Suprapubic skin (tissue), 4 donors: ENCODE data around the gene EP400. TPM values are rescaled to one million over a fixed set of nuclear protein-coding genes. Genes with fewer than 3 reads are reported as not detected.

Experiments used
- DNase-seq, 2 donors: peaks; one replicate each; pipeline ENCODE4 v3.0.0-alpha.2; 2019; ENCODE audit warnings: low spot score in 2 of 2
- H3K27ac ChIP-seq: fragments of 200-600 bp; sonication (generic); one replicate; pipeline ENCODE4 v1.5.1; 2019
- H3K27me3 ChIP-seq: fragments of 200-600 bp; sonication (generic); one replicate; pipeline ENCODE4 v1.5.1; 2019
- H3K36me3 ChIP-seq: fragments of 200-600 bp; sonication (generic); one replicate; pipeline ENCODE4 v1.5.1; 2019
- H3K4me1 ChIP-seq: fragments of 200-600 bp; sonication (generic); one replicate; pipeline ENCODE4 v1.5.1; 2019
- H3K4me3 ChIP-seq: fragments of 200-600 bp; sonication (generic); one replicate; pipeline ENCODE4 v1.5.1; 2019; ENCODE audit warnings: mild to moderate bottlenecking
- H3K9me3 ChIP-seq: fragments of 200-600 bp; sonication (generic); one replicate; pipeline ENCODE4 v1.5.1; 2019
- EP300 ChIP-seq: sonication (generic); formaldehyde crosslinking; IDR thresholded peaks from one replicate; pipeline ENCODE4 v1.6.1; 2017; ENCODE audit warnings: antibody characterized with exemption
- POLR2A ChIP-seq, 2 donors: fragments of 450-650 bp; IDR thresholded peaks; one replicate each; pipeline ENCODE4 v1.6.1; 2017; ENCODE audit warnings: antibody characterized with exemption in 2 of 2, mild to moderate bottlenecking in 2 of 2, moderate library complexity in 2 of 2
- POLR2AphosphoS5 ChIP-seq, 3 donors: sonication (generic); formaldehyde crosslinking; IDR thresholded peaks; one replicate each; pipeline ENCODE4 v1.6.1; 2017; ENCODE audit warnings: antibody characterized with exemption in 3 of 3
- WGBS: methylation state at CpG from one replicate; pipeline ENCODE4 v1.1.5; 2018; 5-methylcytosine and 5-hydroxymethylcytosine counted together
- total RNA-seq, 4 donors: library from RNA; depleted of rRNA; stranded (reverse); fragments of >200 nt; gene quantifications; one replicate each; pipeline ENCODE4 v1.1.0, GENCODE V29; 2016
- TF ChIP-seq, protein P1 (sequence below), 2 donors: fragments of 200-600 bp in 1 of 2; fragments of 450-650 bp in 1 of 2; sonication (generic) in 1 of 2; IDR thresholded peaks; one replicate each; pipeline ENCODE4 v1.5.1; 2016 to 2019; ENCODE audit warnings: antibody characterized with exemption in 2 of 2, mild to moderate bottlenecking in 1 of 2, moderate library complexity in 1 of 2

Gene EP400
- total RNA-seq, 4 donors from 2014 or later, result 32.0 to 81.3 (median 40.1) TPM

DNA sequence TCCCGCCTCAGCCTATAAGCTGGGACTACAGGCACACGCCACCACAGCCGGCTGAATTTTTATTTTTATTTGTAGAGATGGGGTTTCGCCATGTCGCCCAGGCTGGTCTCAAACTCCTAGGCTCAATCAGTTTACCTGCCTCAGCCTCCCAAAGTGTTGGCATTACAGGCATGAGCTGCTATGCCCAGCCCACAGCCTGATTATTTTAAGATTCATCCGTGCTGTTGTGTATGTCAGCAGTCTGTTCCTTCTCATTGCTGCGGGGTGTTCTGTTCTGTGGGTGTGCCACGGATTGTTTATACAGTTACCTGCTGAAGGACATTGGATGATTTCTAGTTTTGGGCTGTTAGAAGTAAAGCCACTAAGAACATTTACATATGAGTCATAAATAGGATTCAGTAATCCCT lies 9.6 kb upstream of the EP400 start:
- Histone ChIP-seq H3K27ac (no peak overlapping the region), H3K4me1 (peaks cover 5% of the 10 kb centered on the region), H3K9me3 (no peaks in the 10 kb centered on the region), H3K27me3 (no peaks in the 10 kb centered on the region), H3K36me3 (peaks cover 57% of the 10 kb centered on the region), H3K4me3 (no peak overlapping the region)
- DNase-seq, result peak in 1 of 2 donors; percentile 74
- 75% methylated on average over 8 of the region's 8 CpGs for WGBS
- TF ChIP-seq POLR2A (IDR thresholded peaks at IDR 0.05), result no peak
- TF ChIP-seq POLR2AphosphoS5 (IDR thresholded peaks at IDR 0.05), result no peak
- TF ChIP-seq, protein P1, sequence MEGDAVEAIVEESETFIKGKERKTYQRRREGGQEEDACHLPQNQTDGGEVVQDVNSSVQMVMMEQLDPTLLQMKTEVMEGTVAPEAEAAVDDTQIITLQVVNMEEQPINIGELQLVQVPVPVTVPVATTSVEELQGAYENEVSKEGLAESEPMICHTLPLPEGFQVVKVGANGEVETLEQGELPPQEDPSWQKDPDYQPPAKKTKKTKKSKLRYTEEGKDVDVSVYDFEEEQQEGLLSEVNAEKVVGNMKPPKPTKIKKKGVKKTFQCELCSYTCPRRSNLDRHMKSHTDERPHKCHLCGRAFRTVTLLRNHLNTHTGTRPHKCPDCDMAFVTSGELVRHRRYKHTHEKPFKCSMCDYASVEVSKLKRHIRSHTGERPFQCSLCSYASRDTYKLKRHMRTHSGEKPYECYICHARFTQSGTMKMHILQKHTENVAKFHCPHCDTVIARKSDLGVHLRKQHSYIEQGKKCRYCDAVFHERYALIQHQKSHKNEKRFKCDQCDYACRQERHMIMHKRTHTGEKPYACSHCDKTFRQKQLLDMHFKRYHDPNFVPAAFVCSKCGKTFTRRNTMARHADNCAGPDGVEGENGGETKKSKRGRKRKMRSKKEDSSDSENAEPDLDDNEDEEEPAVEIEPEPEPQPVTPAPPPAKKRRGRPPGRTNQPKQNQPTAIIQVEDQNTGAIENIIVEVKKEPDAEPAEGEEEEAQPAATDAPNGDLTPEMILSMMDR (IDR thresholded peaks at IDR 0.05), result no peak
- TF ChIP-seq EP300, result no peak

DNA sequence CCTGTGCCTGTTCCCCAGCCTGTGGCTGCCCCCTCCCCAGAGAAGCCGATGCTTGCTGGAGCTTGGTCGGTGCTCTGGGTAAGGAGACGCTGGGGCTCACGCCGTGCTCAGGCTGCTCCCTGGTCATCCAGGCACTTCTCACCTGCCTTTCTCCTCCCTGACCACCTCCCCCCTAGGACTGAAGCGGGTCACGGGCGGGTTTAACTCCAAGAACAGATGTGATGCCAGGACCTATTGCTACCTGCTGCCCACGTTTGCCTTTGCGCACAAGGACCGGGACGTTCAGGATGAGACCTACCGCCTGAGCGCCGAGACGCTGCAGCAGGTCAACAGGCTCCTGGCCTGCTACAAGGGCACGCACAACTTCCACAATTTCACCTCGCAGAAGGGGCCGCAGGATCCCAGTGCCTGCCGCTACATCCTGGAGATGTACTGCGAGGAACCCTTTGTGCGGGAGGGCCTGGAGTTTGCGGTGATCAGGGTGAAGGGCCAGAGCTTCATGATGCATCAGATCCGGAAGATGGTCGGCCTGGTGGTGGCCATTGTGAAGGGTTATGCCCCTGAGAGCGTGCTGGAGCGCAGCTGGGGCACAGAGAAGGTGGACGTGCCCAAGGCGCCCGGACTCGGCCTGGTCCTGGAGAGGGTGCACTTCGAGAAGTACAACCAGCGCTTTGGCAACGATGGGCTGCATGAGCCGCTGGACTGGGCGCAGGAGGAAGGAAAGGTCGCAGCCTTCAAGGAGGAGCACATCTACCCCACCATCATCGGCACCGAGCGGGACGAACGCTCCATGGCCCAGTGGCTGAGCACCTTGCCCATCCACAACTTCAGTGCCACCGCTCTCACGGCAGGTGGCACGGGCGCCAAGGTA lies 8.4 kb upstream of the EP400 start:
- DNase-seq, result peak; percentile 59 to 76
- 93% methylated on average over 45 of the region's 46 CpGs for WGBS
- H3K36me3 ChIP-seq, result peaks cover 45% of the 10 kb centered on the region
- H3K4me1 ChIP-seq, result peaks cover 5% of the 10 kb centered on the region
- no peaks in the 10 kb centered on the region for H3K27me3 ChIP-seq
- H3K4me3 ChIP-seq, result no peak overlapping the region
- TF ChIP-seq POLR2A (IDR thresholded peaks at IDR 0.05) (no peak), EP300 (no peak), POLR2AphosphoS5 (IDR thresholded peaks at IDR 0.05) (no peak)
- TF ChIP-seq, protein P1 (IDR thresholded peaks at IDR 0.05), result no peak
- H3K27ac ChIP-seq, result no peak overlapping the region
- H3K9me3 ChIP-seq, result no peaks in the 10 kb centered on the region

DNA sequence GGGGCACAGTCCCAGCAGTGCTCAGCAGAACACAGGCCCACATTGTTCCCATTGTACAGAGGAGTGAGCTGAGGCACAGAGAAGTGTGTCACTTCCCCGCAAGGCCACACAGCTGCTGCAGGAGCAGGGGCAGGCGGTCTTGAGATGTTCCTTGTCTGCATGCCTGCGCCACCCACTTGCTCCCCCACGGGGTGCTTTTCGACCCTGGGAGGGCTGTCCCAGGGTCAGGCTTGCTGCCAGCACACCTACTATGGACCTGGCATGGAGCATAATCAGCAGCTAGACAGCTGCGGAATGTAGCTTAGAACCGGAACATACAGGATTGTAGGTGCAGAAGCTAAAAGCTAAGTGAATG lies 7.8 kb upstream of the EP400 start:
- H3K36me3 ChIP-seq, result peaks cover 40% of the 10 kb centered on the region
- 89% methylated on average over 7 of the region's 7 CpGs for WGBS
- H3K27me3 ChIP-seq, result no peaks in the 10 kb centered on the region
- no peak overlapping the region for H3K27ac ChIP-seq
- DNase-seq, result peak; percentile 29 to 49
- peaks cover 5% of the 10 kb centered on the region for H3K4me1 ChIP-seq
- H3K9me3 ChIP-seq, result no peaks in the 10 kb centered on the region
- TF ChIP-seq, protein P1 (IDR thresholded peaks at IDR 0.05), result no peak
- TF ChIP-seq EP300 (no peak), POLR2AphosphoS5 (IDR thresholded peaks at IDR 0.05) (no peak), POLR2A (IDR thresholded peaks at IDR 0.05) (no peak)
- H3K4me3 ChIP-seq, result no peak overlapping the region

DNA sequence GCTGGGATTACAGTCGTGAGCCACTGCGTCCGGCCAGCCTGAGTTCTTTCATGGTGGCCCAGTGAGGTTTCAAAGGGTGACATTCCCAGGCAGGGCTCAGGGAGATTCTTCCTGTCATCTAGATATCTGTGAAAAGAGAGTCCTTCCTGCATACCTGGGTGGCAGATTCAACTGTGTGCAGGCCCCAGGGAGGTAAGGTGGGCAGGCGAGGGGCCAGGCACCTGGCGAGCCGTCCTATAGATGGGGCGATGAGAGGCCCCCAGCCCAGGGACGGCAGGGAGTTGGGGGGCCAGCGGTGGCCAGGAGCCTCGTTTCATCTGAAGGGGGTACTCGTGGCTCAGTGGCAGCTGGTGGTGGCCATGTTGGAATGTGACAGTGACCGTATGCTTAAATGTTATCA lies 7.1 kb upstream of the EP400 start:
- peaks cover 40% of the 10 kb centered on the region for H3K36me3 ChIP-seq
- 98% methylated on average over 12 of the region's 12 CpGs for WGBS
- DNase-seq, result peak; percentile 41 to 45
- H3K27me3 ChIP-seq, result no peaks in the 10 kb centered on the region
- peaks cover 5% of the 10 kb centered on the region for H3K4me1 ChIP-seq
- TF ChIP-seq EP300 (no peak), POLR2AphosphoS5 (IDR thresholded peaks at IDR 0.05) (no peak), POLR2A (IDR thresholded peaks at IDR 0.05) (no peak)
- H3K4me3 ChIP-seq, result no peak overlapping the region
- no peaks in the 10 kb centered on the region for H3K9me3 ChIP-seq
- no peak overlapping the region for H3K27ac ChIP-seq

DNA sequence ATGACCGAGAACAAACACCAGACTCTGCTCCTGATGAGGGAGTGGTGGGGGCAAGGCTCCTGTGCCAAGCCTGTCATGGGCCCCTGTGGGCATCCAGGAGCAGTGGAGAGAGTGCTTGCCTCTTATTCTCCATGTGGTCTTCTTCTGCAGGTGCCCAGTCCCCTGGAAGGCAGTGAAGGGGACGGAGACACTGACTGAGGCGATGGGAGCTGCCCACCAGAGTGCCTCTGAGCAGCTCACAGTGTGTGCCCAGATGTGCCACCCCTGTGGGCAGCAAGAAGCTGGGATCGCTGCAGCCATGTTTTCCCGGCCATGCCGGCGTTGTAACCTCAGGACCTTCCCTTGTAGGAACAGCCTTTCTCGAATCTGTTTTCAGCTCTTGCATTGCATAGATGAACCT lies 6.4 kb upstream of the EP400 start:
- 88% methylated on average over 8 of the region's 8 CpGs for WGBS

DNA sequence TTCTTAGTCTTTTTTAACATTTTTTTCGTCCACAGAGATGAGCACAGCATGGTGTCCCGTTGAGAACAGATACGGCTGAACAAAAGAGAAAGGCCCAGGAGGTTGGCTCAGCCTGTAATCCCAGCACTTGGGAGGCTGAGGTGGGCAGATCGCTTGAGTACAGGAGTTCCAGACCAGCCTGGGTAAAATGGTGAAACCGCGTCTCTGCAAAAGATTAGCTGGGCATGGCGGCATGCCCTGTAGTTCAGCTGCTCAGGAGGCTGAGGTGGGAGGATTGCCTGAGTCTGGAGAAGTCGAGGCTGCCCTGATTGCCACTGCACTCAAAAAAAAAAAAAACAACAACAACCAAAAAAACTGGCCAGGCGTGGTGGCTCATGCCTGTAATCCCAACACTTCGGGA lies 5.9 kb upstream of the EP400 start:
- Histone ChIP-seq H3K27ac (no peak overlapping the region), H3K9me3 (no peaks in the 10 kb centered on the region), H3K4me1 (peaks cover 8% of the 10 kb centered on the region), H3K36me3 (peaks cover 40% of the 10 kb centered on the region), H3K27me3 (no peaks in the 10 kb centered on the region), H3K4me3 (no peak overlapping the region)
- TF ChIP-seq EP300 (no peak), POLR2A (IDR thresholded peaks at IDR 0.05) (no peak), POLR2AphosphoS5 (IDR thresholded peaks at IDR 0.05) (no peak)
- TF ChIP-seq, protein P1 (IDR thresholded peaks at IDR 0.05), result no peak
- DNase-seq, result peak in 1 of 2 donors; percentile 16
- WGBS, result 97% methylated on average over 10 of the region's 10 CpGs

More for the DNA sequence above, 6.4 kb upstream of the EP400 start:
- H3K27ac ChIP-seq, result no peak overlapping the region
- no peaks in the 10 kb centered on the region for H3K9me3 ChIP-seq
- H3K27me3 ChIP-seq, result no peaks in the 10 kb centered on the region
- no peak overlapping the region for H3K4me3 ChIP-seq
- peaks cover 5% of the 10 kb centered on the region for H3K4me1 ChIP-seq
- TF ChIP-seq EP300 (no peak), POLR2A (IDR thresholded peaks at IDR 0.05) (no peak)
- DNase-seq, result peak; percentile 45 to 47
- H3K36me3 ChIP-seq, result peaks cover 40% of the 10 kb centered on the region
